NCI-H526 (cell line): ENCODE measurements around the gene AP3D1.
"Not testable (repeated sequence)": the region's sequence is repeated elsewhere in the genome, so short reads cannot be mapped to it uniquely, and the experiment has no call there.

Experiments
- DNase-seq, 2 experiments: peaks; one replicate each; lab custom pipeline; 2025; lab: John Stamatoyannopoulos, UW

Gene AP3D1

DNA sequence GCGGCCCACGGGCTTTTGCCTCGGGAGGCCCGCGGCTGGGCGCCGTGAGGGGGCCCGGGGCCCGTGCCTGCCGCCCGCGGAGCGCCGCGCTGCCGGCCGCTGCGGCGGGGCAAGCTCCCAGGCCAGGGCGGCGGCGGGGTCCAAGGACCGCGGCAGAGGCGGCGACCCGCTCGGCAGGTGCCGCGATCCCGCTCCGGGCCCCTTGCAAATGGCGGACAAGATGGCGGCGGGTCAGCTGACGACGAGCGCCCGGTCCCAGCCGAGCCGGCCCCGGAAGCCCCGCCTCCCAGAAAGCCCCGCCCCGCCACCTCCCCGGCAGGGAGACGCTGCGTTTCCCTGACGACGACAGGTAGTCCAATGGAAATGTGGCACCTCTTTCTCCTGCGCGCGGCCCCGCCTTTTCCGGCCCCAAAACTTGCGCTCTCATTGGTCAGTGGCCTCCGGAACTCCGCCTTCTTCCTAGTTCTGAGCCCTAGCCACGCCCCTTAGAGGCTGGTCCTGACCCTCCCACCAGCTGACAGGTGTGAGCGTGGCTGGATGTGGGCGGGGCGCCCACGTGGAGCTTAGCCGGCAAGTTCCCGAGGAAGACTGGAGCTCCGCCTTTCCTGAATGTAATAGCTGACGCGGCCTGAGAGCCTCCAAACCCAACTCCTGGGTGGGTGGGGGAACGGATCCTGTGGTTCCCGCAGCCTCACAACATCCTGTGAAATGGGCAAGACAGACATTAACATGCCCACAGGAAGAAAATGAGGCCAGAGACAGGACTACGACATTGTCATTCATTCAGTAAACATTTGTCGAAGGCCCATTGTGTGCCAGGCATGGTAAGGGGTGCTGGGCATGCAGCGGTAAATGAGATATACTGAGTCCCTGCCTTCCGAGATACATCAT, at the start of gene AP3D1:
Gene AP3D1, minus strand, starts transcription at position 228 of the 891 bp plus-strand sequence. CDS start 232 bp downstream, outside the sequence.
- peak; percentile 96 to 99 for DNase-seq

DNA sequence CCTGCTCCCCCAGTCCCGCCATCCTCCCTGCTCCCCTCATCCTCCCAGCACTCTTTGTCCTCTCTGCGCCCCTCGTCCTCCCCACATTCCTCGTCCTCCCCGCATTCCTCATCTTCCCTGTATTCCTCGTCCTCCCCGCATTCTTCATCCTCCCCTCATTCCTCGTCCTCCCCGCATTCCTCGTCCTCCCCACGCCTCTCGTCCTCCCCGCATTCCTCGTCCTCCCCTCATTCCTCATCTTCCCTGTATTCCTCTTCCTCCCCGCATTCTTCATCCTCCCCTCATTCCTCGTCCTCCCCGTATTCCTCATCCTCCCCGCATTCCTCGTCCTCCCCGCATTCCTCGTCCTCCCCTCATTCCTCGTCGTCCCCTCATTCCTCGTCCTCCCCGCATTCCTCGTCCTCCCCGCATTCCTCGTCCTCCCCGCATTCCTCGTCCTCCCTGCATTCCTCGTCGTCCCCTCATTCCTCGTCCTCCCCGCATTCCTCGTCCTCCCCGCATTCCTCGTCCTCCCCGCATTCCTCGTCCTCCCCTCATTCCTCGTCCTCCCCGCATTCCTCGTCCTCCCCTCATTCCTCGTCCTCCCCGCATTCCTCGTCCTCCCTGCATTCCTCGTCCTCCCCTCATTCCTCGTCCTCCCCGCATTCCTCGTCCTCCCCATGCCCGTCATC, 49.4 kb upstream of the AP3D1 start:
- DNase-seq = not testable (repeated sequence)

DNA sequence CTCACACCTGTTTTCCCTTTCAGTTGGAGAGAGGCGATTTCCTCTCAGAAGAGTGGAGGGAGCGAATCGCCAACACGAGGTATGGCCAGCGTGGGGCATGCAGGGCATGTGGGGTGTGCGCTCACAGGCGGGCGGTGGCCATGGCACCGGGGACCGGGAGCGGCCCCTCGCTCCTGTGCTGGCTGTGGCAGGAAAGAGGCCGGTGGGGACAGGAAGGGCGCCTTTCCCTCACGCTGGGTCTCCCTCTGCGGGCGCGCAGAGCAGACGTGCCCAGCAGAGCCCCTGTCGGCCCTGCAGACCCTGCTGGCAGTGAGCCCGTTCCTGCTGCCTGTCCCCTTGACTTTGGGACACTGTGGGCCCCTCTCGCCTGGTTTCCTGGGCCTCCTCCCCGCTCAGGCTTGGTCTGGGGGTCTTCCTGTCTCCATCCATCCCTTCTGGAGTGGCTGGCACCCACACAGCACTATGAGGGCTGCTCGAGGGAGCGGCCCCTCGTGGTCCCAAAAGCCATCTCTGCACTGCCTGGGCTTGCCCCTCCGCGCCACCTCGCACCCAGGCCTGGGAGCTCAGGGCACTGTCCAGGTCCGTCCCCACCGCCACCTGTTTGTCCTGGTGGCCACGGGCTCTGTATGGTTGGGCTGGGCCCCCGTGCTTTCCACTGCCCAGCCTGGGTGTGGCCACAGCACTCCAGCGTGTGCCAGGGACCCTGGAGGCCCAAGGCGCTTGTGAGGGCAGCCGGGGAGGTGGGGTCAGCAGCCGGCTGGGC, 48.7 kb upstream of the AP3D1 start:
- no peak for DNase-seq

DNA sequence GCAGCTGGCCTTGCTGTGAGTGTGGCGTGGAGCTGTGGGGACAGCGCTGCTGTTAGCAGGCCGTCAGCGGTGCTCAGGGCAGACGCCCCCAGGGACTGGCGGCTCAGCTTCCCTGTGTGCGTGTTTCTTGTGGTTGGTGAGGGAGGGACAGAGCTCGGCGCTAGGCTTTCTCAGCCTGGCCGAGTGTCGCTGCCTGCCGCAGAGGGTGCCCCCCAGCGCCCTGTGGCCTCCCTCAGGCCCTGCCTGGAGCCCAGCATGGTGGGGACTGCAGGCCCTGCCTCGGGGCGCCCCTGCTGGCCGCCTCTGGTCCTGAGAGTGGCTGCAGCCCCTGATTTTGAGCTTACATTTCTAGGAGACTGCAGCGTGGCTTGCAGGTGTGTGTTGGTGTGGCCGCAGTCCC, 47.8 kb upstream of the AP3D1 start:
- no peak for DNase-seq

DNA sequence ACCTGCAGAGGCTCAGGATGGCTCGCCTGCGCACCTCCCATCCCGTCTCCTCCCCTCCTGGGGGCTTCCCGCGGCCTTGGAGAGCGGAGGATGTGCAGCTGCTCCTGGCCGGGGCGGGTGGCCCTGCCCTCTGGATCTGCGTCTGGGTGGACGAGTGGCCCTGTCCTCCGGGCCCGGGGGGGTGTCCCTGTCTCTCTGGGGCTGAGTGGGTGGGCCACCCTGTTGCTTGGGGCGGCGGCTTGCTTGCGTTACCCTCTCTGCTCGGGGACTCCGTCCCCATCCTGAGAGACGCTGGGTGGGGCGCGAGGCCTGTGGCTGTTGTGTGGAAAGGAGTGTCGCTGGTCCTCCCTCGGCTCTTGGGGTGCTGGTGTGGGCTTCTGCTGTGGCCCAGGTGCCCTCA, 47.0 kb upstream of the AP3D1 start:
- no peak for DNase-seq

DNA sequence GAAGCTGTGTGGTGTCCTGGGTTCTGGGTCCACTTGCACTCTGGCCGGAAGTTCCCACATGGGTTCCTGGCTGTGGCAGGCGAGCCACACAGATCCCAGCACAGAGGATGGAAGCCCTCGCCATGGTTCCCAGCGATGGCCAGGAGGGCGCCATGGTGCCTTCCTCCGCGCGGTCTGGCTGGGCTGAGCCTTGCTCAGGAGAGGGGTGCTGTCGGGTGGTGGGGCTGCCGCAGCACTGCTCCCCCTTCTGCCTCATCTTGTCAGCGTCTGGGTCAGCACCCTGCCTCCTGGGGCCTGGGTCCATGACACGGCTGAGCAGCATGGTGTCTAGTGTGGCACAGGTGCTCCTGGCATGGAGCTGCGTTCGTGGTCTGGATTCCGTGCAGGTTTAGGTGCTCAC, 45.9 kb upstream of the AP3D1 start:
- DNase-seq = no peak

DNA sequence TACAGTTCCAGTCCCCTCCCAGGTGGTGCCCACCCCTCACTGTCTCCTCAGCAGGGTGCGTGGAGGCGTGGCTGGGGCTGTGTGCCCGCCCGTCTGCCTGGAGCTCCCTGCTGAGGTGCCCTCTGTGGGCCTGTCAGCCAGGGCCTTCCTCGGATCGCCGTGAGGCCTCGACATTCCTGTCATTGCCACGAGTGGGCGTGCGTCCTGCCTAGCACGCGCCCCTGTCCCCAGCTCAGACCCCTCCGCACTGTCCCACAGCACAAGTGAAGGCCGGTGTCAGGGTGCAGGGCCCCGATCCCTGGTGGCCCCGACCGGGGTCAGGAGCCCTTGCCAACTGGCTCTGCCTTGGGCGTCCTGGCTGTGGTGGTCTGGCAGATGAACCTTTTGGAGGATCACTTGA, 44.5 kb upstream of the AP3D1 start:
- DNase-seq = no peak

DNA sequence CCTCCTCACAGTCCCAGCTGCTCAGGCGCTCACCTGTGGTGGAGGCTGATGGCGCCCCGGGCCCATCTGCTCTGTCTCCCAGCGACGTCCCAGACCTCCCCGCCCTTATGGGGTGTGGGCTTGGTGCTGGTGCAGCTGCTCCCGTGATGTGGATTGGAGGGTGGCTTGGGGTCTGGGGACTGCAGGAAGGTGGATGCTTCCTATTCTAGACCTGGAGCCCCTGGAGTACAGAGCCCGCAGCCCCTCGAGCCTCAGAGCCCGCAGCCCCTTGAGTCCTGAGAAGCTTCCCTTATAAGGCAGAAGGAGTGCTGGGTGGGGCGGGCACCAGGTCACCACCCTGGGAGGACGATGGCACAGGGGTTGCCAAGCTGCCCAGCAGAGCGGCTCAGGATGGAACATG, 44.0 kb upstream of the AP3D1 start:
- no peak for DNase-seq

DNA sequence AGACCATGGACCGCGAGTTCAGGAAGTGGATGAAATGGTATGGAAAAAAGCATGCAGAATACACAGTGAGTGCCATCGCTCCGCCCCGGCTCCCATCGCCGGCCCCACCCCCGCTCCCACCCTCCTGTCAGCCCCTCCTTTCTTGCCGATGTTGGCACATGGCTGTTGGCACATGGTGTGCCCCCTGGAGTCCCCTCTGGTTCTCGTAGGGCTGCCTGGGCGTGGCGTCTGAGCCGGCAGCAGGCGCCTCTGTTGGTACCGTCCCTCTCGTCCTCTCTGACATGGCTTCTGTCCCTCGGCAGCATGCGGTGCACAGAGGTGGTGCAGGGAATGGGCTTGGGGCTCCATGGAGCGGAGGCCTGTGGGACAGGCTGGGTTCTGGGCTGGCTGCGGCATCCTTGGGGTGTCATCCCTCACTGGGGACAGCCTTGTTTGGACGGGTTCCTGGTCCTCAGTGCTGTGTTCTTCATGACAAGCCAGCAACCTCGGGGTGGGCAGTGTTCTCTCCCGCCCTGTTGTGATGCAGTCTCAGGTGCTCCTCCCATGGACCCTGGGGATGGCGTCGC, 43.2 kb upstream of the AP3D1 start:
- DNase-seq = no peak

DNA sequence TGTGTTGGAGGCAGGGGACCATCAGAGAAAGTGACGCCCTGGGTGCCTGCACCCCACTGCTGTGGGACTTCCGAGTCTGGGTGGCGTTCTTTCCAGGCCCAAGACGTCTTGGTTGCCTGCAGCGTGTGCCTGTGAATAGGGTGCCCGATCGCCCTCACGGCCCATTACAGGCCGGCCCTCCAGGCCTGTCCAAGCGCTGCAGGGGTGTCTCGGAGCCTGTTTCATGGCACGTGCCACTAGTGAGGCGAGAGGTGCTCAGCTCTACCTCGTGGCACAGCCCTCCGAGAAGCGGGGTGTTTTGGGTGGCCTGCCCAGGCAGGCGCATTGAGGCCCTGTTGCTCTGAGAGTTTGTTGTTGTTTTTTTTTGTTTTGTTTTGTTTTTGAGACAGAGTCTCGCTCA, 42.4 kb upstream of the AP3D1 start:
- no peak for DNase-seq

DNA sequence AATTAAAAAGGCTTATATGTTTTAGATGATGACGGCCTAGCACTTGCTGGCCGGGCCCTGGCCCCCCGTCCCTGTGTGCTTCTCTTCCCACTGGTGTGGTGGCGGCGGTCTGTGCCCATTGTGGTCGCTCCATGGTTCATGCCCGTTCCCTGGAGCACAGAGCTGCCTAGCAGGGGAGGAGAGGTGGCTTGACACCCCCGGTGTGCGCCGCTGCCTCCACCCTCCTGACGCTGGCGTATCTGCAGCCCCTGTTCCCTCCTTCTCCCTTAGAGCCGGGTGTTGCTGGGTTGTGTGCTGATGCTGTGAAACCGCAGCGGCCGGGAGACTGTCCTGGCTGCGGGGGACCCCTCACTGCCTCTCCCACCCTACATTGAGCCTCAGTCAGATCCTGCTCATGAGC, 41.5 kb upstream of the AP3D1 start:
- DNase-seq = no peak

DNA sequence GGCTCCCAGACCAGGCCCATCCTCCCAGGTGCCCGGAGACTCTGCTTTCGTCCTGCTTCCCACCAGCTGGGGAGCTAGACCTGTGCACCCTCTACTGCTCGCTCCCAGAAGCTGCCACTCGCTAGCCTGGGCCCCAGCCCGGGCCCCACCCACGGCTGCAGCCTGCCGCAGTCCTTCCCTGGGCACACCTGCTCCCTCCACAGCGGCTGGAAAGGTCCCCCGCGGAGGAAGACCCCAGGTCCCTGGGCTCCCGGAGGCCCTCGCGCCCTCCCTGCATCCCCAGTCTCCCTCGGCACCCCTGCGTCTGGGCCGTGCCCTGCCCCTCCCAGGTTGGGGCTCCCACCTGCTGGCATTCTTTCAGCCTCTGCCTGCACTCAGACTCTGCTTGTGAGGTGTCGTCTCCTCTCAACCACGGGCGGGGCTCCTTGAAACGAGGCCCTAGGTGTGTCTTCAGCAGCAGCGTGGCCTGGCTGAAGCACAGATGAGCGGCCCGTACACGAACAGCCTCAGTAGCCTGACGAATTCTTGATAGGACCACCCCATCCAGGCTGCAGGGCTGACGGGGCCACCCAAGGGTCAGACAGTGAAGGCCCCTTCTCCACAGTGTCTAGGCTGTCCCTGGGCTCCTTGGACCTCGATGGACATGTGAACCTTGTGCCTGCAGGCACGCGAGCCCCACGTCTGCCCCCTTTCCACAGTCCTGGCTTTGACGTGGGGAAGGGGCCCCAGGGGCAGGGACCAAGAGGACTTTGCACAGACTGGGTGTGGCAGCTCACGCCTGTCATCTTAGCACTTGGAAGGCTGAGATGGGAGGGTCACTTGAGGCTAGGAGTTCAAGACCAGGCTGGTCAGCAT, 40.3 kb upstream of the AP3D1 start:
- DNase-seq = no peak

DNA sequence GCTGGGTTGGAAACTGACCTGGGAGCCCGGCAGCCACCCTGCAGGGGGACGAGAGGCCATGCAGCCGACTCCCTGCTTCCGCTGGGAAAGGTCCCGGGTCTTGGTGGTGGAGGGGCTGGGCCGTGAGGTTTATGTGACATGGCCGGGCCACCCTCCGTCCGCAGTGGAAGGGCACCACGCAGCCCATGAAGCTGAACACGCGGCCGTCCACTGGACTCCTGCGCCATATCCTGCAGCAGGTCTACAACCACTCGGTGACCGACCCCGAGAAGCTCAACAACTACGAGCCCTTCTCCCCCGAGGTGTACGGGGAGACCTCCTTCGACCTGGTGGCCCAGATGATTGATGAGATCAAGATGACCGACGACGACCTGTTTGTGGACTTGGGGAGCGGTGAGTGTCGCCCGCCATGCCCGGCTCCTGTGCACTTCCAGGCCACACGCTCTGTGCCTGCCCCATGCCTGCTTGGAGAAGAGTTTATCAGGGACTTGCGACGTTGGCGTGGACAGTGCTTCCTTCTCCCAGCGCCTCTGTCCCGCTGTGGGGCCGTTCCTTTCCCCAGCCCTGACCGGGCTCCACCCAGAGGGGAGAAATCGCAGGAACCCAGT, 39.6 kb upstream of the AP3D1 start:
- DNase-seq = no peak

DNA sequence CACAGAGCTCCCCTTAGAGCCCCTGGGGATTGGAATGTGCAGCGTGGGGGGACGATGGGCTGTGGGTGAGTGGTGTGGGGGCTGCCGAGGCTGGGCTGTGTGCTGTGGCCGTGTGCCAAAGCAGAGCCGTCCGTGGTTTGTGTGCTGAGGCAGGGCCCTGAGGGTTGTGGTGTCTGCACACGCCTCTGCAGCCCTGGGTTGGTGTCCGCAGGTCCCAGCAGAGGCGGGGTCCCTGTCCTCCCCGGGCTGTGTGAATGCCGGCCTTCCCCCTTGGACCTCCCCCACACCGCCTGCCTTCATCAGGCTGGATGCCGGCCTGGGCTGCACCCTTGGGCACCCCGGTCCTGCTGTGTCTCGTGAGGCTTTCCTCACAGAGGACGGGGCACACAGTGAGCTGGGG, 38.5 kb upstream of the AP3D1 start:
- DNase-seq = no peak

DNA sequence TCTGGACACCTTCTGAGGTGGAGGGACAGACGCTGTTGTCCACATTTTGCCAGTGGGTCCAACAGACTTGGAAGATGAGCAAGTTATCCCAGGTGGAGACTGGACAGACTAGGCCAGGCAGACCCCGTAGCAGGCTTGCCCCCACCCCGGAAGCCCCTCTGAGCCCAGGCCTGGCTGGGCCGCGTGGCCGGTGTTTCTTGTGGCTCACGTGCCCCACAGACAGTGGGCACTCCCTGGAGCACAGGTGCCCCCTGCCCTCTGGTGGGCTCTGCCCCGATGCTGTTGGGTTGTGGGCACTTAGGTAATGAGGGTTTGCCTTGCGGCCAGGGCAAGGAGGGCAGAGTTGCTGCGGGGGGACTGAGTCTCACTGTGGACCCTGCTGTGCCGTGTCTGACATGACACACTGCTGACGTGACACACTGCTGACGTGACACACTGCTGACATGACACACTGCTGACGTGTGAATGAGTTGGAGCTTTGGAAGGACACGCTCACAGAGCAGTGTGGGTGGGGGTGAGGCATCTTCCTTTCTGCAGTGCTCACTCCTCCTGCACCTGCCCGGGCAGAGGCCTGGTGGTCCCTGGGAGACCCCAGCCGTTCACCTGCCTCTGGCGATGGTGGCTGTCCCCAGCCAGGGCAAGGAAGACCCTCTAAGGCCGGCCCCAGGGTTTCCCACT, 37.5 kb upstream of the AP3D1 start:
- DNase-seq = no peak

DNA sequence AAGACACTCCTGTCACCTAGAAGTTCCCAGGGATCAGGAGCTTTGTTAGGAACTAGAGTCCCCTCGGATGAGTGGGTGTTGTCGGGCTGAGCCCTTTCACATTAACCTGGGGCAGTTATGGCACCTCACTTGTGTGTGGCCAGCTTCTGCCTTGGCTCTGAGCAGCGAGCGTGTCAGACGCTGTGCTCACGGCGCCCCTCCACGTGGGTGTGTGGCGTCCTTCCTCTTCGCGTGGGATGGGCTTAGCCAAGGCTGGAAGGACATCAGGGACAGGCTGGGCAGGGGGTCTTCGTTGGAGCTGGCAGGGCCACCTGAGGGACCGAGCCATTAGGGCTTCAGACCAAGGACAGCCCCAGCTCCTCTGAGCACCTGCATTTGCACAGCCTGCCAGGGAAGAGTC, 35.8 kb upstream of the AP3D1 start:
- DNase-seq = no peak

DNA sequence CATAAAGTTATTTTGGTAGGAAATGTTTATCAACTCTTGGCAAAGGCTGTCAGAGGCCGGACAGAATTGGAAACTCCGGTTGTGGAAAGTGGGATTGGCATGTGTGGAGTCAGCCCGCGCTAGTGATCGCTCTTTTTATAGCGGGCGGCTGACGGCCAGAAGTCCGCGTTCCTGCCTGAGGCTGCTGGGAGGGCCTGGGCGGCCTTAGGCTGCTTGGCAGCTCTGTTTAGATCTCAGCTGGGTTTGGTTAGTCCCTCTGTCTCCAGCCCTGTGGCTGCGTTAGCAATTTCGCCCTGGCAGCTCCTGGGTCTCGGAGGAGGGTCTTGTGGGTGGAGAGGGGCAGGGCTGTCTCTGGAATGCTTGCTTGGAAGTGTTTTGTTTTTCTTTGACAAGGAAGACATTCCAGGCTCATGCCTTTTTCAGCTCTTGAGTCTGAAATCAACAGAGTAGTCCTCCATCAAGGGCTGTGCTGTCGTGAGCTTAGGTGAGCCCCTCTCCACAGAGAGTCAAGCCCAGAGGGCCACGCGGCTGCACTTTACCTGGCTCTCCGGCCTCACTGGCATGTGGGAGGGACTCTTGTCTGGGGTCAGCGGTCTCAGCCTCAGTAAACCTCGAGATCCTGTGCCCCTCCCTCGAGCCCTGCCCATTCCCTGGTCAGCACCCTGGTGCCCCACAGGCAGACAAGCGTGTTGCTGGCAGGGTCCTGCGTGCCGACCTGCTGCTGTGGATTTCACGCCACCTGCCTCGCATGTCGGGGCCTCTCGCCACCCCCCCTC, 34.9 kb upstream of the AP3D1 start:
- no peak for DNase-seq

DNA sequence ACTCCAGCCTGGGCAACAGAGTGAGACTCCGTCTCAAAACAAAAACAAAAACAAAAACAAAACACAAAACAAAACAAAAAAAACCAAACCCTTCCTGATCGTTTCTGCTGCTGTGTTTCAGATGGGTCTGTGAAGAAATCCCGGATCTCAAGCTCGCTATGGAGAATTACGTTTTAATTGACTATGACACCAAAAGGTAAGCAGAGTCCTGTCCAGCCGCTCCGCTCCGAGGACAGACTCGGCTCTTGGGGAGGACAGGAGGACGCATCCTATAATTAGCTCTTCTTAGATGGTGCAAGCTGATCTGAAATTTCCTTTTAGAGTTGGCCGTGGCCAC, 34.3 kb upstream of the AP3D1 start:
- DNase-seq = no peak

DNA sequence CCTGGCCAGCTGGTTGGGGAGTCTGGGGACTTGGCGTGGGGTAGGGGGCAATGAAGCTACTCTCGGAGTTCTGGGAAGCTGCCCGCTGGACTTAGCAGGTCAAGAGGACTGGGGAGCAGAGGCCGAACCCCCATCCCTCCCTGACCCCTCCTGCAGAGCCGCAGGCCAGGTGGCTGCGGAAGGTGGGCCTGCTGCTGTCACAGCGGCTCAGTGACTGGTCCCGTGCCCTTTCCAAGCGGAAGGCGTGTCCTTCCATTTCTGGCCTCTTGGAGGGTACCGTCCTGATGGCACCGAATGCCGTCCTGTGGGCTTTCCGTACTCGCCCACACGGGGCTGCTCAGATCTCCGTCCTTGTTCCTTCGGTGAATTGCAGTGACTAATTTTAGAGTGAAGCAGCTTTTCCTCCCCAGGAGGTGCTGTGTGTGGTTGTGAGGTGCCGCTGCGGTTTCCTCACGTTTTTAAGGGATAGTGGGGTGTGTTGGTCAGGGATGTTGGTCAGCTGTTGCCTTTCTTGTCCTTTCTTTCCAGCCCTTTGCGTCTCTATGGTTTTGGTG, 33.1 kb upstream of the AP3D1 start:
- no peak for DNase-seq

DNA sequence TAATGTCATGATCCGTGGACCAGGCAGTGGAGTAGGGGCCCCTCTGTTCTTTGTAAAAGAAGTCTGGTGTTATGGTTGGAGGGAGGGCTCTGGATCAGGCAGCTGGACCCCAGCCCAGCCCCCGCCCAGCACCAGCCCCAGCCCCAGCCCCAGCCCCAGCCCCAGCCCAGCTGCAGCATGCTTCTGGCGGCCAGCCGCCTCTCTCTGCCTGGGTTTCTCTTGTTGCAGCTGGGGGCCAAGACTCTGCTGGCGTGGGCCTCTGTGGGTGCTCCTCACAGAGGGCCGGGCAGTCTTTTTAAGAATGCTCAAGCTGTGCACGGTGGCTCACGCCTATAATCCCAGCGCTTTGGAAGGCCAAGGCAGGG, 30.2 kb upstream of the AP3D1 start:
- no peak for DNase-seq
